ENCODE results near the gene MSANTD7.

MSANTD7 gene

DNA sequence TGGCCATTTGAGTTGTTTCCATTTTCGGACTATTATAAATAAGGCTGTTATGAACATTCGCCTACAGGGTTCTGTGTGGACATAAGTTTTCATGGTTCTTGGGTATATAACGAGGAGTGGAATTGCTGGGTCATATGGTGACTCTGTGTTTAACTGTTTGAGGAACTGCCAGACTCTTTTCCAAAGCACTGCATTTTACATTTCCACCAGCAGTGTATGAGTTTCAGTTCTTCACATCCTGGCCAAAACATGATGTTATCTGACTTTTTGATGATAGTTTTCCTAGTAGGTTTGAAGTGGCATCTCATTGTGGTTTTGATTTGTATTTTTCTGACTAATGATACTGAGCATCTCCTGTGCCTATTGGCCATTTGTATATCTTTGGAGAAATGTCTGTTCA lies 46.0 kb downstream of the MSANTD7 start:
- TF ChIP-seq CTCF (IDR thresholded peaks at IDR 0.05; ENCODE audit: insufficient read depth, low read depth, low read length, missing control alignments) = no peak
- no peak overlapping the region for H3K4me3 ChIP-seq (ENCODE audit: low read length)
- no peak for DNase-seq (ENCODE audit: low read depth)
